ENCODE data around the gene EGF.
"Not testable (repeated sequence)": the region's sequence is repeated elsewhere in the genome, so short reads cannot be mapped to it uniquely, and the experiment has no call there.

EGF gene

DNA sequence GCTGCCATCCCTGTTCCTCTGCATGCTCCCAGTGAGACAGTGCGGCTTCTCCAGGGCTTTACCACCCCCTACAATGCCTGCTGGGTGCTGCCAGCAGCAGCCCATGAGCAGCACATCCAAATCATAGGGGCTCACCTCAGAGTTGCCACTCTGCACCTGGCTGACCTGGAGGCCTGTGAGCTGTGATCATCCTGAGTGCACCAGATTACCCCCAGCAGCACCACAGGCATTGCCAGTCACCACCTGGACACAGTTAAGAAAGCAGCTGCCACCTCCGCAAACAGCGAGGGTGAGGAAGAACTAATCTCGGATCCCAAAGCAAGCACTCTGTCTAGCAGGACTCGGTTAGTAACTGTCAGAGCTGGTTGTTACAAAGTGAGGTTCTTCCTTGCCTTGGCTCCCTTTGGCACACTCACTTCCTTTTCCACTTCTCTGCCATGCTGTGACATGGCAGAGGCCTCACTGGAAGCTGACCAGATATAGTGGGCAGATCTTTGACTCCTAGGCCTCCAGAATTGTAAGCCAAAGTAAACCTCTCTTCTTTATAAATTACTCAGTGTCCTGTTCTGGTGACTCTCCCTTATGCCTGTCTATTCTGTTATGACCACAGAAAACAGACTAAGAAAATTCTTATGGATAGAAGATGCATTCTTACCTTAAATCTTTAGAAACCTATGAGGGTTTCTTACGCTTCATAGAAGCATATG is 39.6 kb upstream of the EGF start:
- H3K27ac ChIP-seq (replicated peaks; ENCODE audit: low read length), result no peak overlapping the region
- H3K4ac ChIP-seq (ENCODE audit: low read length), result no peak overlapping the region
- H3K4me3 ChIP-seq (ENCODE audit: low read length in 2 of 2), result no peak overlapping the region
- no peak overlapping the region for H3K23ac ChIP-seq (ENCODE audit: low read depth, low read length, poor library complexity)
- no peak overlapping the region for H4K91ac ChIP-seq (ENCODE audit: low read depth, low read length, poor library complexity)
- WGBS, 2 donors (ENCODE audit: extremely low coverage in 2 of 2, insufficient read length in 2 of 2, insufficient replicate concordance in 1 of 2), result no CpG with 5 or more reads among the region's 6 CpGs
- DNase-seq (ENCODE audit: low spot score), result no peak
- H2BK12ac ChIP-seq (ENCODE audit: low read length), result peak overlapping the region; percentile 14
- H3K4me2 ChIP-seq (ENCODE audit: insufficient read depth, low read length, poor library complexity, severe bottlenecking), result no peak overlapping the region
- no peak overlapping the region for H4K8ac ChIP-seq (ENCODE audit: low read depth, low read length)
- H3K18ac ChIP-seq (ENCODE audit: low read length), result peak overlapping the region; percentile 33
- H2AFZ ChIP-seq (ENCODE audit: low read length), result no peak overlapping the region
- H2BK15ac ChIP-seq (ENCODE audit: low read length), result peak overlapping the region; percentile 69
- H2AK5ac ChIP-seq (ENCODE audit: low read depth, low read length), result no peak overlapping the region
- H3K9ac ChIP-seq (ENCODE audit: low read depth, low read length, poor library complexity), result no peak overlapping the region
- no peak overlapping the region for H2BK5ac ChIP-seq (ENCODE audit: low read length)
- H2BK120ac ChIP-seq (ENCODE audit: low read depth, low read length), result peak overlapping the region; percentile 19
- H3K4me1 ChIP-seq (ENCODE audit: control insufficient read depth in 2 of 2, insufficient read depth in 1 of 2, low read depth in 1 of 2, low read length in 2 of 2), result no peaks in the 10 kb centered on the region
- H3K14ac ChIP-seq (ENCODE audit: low read length), result peak overlapping the region; percentile 39
- no peaks in the 10 kb centered on the region for H3K27me3 ChIP-seq (ENCODE audit: control insufficient read depth in 3 of 3, insufficient read depth in 3 of 3, low read depth in 1 of 3, low read length in 3 of 3)
- no peaks in the 10 kb centered on the region for H3K79me1 ChIP-seq (ENCODE audit: low read depth, low read length)
- no peaks in the 10 kb centered on the region for H3K9me3 ChIP-seq (replicated peaks in 1 of 2; ENCODE audit: control insufficient read depth in 2 of 2, insufficient read depth in 1 of 2, low read depth in 1 of 2, low read length in 2 of 2)
- no peaks in the 10 kb centered on the region for H3K36me3 ChIP-seq (replicated peaks in 1 of 2; ENCODE audit: control insufficient read depth in 2 of 2, insufficient read depth in 2 of 2, low read length in 2 of 2)

DNA sequence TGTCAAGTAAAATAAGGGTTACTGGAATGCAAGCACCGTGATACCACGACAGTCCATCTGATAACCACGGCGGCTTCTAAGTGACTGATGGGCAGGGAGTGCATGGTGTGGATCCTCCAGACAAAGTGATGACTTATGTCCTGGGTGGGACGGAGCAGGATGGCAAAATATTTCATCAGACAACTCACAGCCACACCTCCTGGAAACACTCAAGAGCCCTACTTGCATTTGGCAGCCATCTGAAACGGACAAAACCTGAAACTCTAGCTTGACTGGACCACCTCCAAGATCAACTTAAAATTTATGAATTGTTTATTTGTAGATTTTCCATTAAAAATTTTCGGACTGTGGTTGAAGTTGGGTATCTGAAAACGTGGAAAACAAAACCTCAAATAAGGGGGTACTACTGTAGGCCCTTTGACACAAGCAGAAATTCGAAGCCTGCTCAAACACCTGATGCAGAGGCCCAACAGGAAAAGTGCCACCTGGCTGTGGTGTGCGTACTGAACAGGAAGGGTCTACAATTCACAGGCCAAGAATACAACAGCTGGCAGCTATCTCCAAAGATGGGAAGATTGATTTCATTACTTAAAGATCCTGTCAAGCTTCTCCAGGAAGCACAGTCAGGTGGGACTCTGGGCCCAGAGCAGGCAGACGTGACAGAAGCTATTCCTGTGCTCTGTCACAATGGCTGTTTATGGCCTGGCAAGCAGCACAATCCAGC is 38.7 kb upstream of the EGF start:
- no peaks in the 10 kb centered on the region for H3K36me3 ChIP-seq (replicated peaks in 1 of 2; ENCODE audit: control insufficient read depth in 2 of 2, insufficient read depth in 2 of 2, low read length in 2 of 2)
- no peak overlapping the region for H4K91ac ChIP-seq (ENCODE audit: low read depth, low read length, poor library complexity)
- no peak overlapping the region for H3K9ac ChIP-seq (ENCODE audit: low read depth, low read length, poor library complexity)
- no peak overlapping the region for H4K8ac ChIP-seq (ENCODE audit: low read depth, low read length)
- H2BK5ac ChIP-seq (ENCODE audit: low read length), result no peak overlapping the region
- no peak overlapping the region for H3K14ac ChIP-seq (ENCODE audit: low read length)
- no peak overlapping the region for H2BK12ac ChIP-seq (ENCODE audit: low read length)
- H3K23ac ChIP-seq (ENCODE audit: low read depth, low read length, poor library complexity), result no peak overlapping the region
- no peaks in the 10 kb centered on the region for H3K79me1 ChIP-seq (ENCODE audit: low read depth, low read length)
- no peak overlapping the region for H2AFZ ChIP-seq (ENCODE audit: low read length)
- no peak overlapping the region for H3K27ac ChIP-seq (replicated peaks; ENCODE audit: low read length)
- H3K4me2 ChIP-seq (ENCODE audit: insufficient read depth, low read length, poor library complexity, severe bottlenecking), result no peak overlapping the region
- no peaks in the 10 kb centered on the region for H3K9me3 ChIP-seq (replicated peaks in 1 of 2; ENCODE audit: control insufficient read depth in 2 of 2, insufficient read depth in 1 of 2, low read depth in 1 of 2, low read length in 2 of 2)
- no peaks in the 10 kb centered on the region for H3K27me3 ChIP-seq (ENCODE audit: control insufficient read depth in 3 of 3, insufficient read depth in 3 of 3, low read depth in 1 of 3, low read length in 3 of 3)
- H3K4me1 ChIP-seq (ENCODE audit: control insufficient read depth in 2 of 2, insufficient read depth in 1 of 2, low read depth in 1 of 2, low read length in 2 of 2), result no peaks in the 10 kb centered on the region
- no CpG with 5 or more reads among the region's 11 CpGs for WGBS, 2 donors (ENCODE audit: extremely low coverage in 2 of 2, insufficient read length in 2 of 2, insufficient replicate concordance in 1 of 2)
- no peak overlapping the region for H2BK15ac ChIP-seq (ENCODE audit: low read length)
- DNase-seq (ENCODE audit: low spot score), result no peak
- no peak overlapping the region for H2AK5ac ChIP-seq (ENCODE audit: low read depth, low read length)
- no peak overlapping the region for H3K4ac ChIP-seq (ENCODE audit: low read length)
- no peak overlapping the region for H3K4me3 ChIP-seq (ENCODE audit: low read length in 2 of 2)
- no peak overlapping the region for H2BK120ac ChIP-seq (ENCODE audit: low read depth, low read length)
- no peak overlapping the region for H3K18ac ChIP-seq (ENCODE audit: low read length)

DNA sequence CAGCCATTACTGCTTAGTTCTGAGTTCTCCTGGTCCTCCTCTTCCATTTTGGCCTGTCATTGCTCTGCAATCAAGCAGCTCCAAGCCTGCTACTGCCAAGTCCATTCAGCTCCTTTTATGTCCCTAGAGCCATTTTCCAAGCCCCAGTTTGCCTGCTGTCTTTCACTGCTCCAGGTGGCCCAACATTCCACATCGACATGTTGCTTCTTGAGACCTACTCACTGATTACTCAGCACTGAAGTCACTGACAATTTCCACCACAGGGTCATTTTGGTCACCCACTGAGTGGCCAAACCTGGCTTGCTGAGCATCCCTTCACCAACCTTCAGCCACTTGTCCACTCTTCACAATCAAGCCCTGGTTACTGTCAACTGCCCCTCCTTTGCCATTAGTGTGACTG is 37.6 kb upstream of the EGF start:
- no peak overlapping the region for H2AFZ ChIP-seq (ENCODE audit: low read length)
- no peak overlapping the region for H3K14ac ChIP-seq (ENCODE audit: low read length)
- no peak overlapping the region for H3K4me3 ChIP-seq (ENCODE audit: low read length in 2 of 2)
- no peak overlapping the region for H3K9ac ChIP-seq (ENCODE audit: low read depth, low read length, poor library complexity)
- H2BK15ac ChIP-seq (ENCODE audit: low read length), result no peak overlapping the region
- H3K23ac ChIP-seq (ENCODE audit: low read depth, low read length, poor library complexity), result no peak overlapping the region
- no peak overlapping the region for H2BK12ac ChIP-seq (ENCODE audit: low read length)
- H3K4me1 ChIP-seq (ENCODE audit: control insufficient read depth in 2 of 2, insufficient read depth in 1 of 2, low read depth in 1 of 2, low read length in 2 of 2), result no peaks in the 10 kb centered on the region
- no peaks in the 10 kb centered on the region for H3K79me1 ChIP-seq (ENCODE audit: low read depth, low read length)
- no peaks in the 10 kb centered on the region for H3K9me3 ChIP-seq (replicated peaks in 1 of 2; ENCODE audit: control insufficient read depth in 2 of 2, insufficient read depth in 1 of 2, low read depth in 1 of 2, low read length in 2 of 2)
- no peak overlapping the region for H3K4ac ChIP-seq (ENCODE audit: low read length)
- H3K27ac ChIP-seq (replicated peaks; ENCODE audit: low read length), result no peak overlapping the region
- no peak overlapping the region for H4K8ac ChIP-seq (ENCODE audit: low read depth, low read length)
- no peak overlapping the region for H4K91ac ChIP-seq (ENCODE audit: low read depth, low read length, poor library complexity)
- H2BK5ac ChIP-seq (ENCODE audit: low read length), result no peak overlapping the region
- no CpG with 5 or more reads among the region's 1 CpG for WGBS, 2 donors (ENCODE audit: extremely low coverage in 2 of 2, insufficient read length in 2 of 2, insufficient replicate concordance in 1 of 2)
- H3K18ac ChIP-seq (ENCODE audit: low read length), result no peak overlapping the region
- H2AK5ac ChIP-seq (ENCODE audit: low read depth, low read length), result no peak overlapping the region
- H3K27me3 ChIP-seq (ENCODE audit: control insufficient read depth in 3 of 3, insufficient read depth in 3 of 3, low read depth in 1 of 3, low read length in 3 of 3), result no peaks in the 10 kb centered on the region
- H2BK120ac ChIP-seq (ENCODE audit: low read depth, low read length), result no peak overlapping the region
- H3K4me2 ChIP-seq (ENCODE audit: insufficient read depth, low read length, poor library complexity, severe bottlenecking), result no peak overlapping the region
- no peaks in the 10 kb centered on the region for H3K36me3 ChIP-seq (replicated peaks in 1 of 2; ENCODE audit: control insufficient read depth in 2 of 2, insufficient read depth in 2 of 2, low read length in 2 of 2)
- DNase-seq (ENCODE audit: low spot score), result no peak

GRCh38 chr4:109875553-109875952 is 37.1 kb upstream of the EGF start:
- H4K8ac ChIP-seq (ENCODE audit: low read depth, low read length); H2AK5ac ChIP-seq (ENCODE audit: low read depth, low read length); H3K36me3 ChIP-seq (replicated peaks in 1 of 2; ENCODE audit: control insufficient read depth in 2 of 2, insufficient read depth in 2 of 2, low read length in 2 of 2); H2AFZ ChIP-seq (ENCODE audit: low read length); H3K79me1 ChIP-seq (ENCODE audit: low read depth, low read length); H3K23ac ChIP-seq (ENCODE audit: low read depth, low read length, poor library complexity); H3K18ac ChIP-seq (ENCODE audit: low read length); H3K9ac ChIP-seq (ENCODE audit: low read depth, low read length, poor library complexity); H3K4me1 ChIP-seq (ENCODE audit: control insufficient read depth in 2 of 2, insufficient read depth in 1 of 2, low read depth in 1 of 2, low read length in 2 of 2); H2BK120ac ChIP-seq (ENCODE audit: low read depth, low read length); H2BK15ac ChIP-seq (ENCODE audit: low read length); H2BK5ac ChIP-seq (ENCODE audit: low read length); H4K91ac ChIP-seq (ENCODE audit: low read depth, low read length, poor library complexity); H3K4me3 ChIP-seq (ENCODE audit: low read length in 2 of 2); H3K9me3 ChIP-seq (replicated peaks in 1 of 2; ENCODE audit: control insufficient read depth in 2 of 2, insufficient read depth in 1 of 2, low read depth in 1 of 2, low read length in 2 of 2); DNase-seq (ENCODE audit: low spot score); H2BK12ac ChIP-seq (ENCODE audit: low read length); H3K4me2 ChIP-seq (ENCODE audit: insufficient read depth, low read length, poor library complexity, severe bottlenecking); H3K4ac ChIP-seq (ENCODE audit: low read length); H3K27ac ChIP-seq (replicated peaks; ENCODE audit: low read length); H3K14ac ChIP-seq (ENCODE audit: low read length); H3K27me3 ChIP-seq (ENCODE audit: control insufficient read depth in 3 of 3, insufficient read depth in 3 of 3, low read depth in 1 of 3, low read length in 3 of 3): not testable (repeated sequence)
- no CpG with 5 or more reads among the region's 2 CpGs for WGBS, 2 donors (ENCODE audit: extremely low coverage in 2 of 2, insufficient read length in 2 of 2, insufficient replicate concordance in 1 of 2)
